ENCODE measurements around the gene SDR9C7.

SDR9C7 gene

GRCh38 chr12:56874821-56875220, 59.4 kb downstream of the SDR9C7 start:
- DNase-seq (ENCODE audit: low read depth): no peak

GRCh38 chr12:56873382-56873781, 60.8 kb downstream of the SDR9C7 start:
- no peak for DNase-seq (ENCODE audit: low read depth)

Data from fibroblast of gingiva (primary cell).